Loucy (cell line): ENCODE results near the gene MPV17.

Experiments used
- H2AFZ ChIP-seq: fragments of 200-600 bp; sonication (generic); 2 replicates; pipeline ENCODE4 v1.6.0; 2016; ENCODE audit warnings: antibody characterized with exemption, mild to moderate bottlenecking, low read length, moderate library complexity
- H3F3A ChIP-seq: fragments of 200-600 bp; 2 replicates; pipeline ENCODE4 v1.6.0; 2016; ENCODE audit warnings: antibody characterized with exemption, low read depth, mild to moderate bottlenecking
- H3K27me3 ChIP-seq: fragments of 200-600 bp; sonication (generic); 2 replicates; pipeline ENCODE4 v1.6.1; 2014; ENCODE audit warnings: low read length, mild to moderate bottlenecking; ENCODE audit not compliant: insufficient read depth, poor library complexity, severe bottlenecking
- H3K36me3 ChIP-seq: fragments of 200-600 bp; sonication (generic); 2 replicates; pipeline ENCODE4 v1.6.1; 2016; ENCODE audit warnings: low read length; ENCODE audit not compliant: insufficient read depth
- H3K4me1 ChIP-seq: fragments of 200-600 bp; sonication (generic); 2 replicates; pipeline ENCODE4 v1.5.1; 2014; ENCODE audit warnings: low read length, mild to moderate bottlenecking; ENCODE audit not compliant: insufficient read depth, poor library complexity, severe bottlenecking
- H3K4me2 ChIP-seq: fragments of 200-600 bp; sonication (generic); 2 replicates; pipeline ENCODE4 v1.6.0; 2014; ENCODE audit warnings: antibody characterized with exemption, low read length, low read depth, mild to moderate bottlenecking; ENCODE audit not compliant: poor library complexity, severe bottlenecking
- H3K4me3 ChIP-seq: fragments of 200-600 bp; sonication (generic); 2 replicates; pipeline ENCODE4 v1.5.1; 2014; ENCODE audit warnings: low read length, mild to moderate bottlenecking, mixed read lengths; ENCODE audit not compliant: poor library complexity, severe bottlenecking
- H3K79me2 ChIP-seq: fragments of 200-600 bp; sonication (generic); 2 replicates; pipeline ENCODE4 v1.6.1; 2014; ENCODE audit warnings: low read length; ENCODE audit not compliant: insufficient read depth
- H3K9ac ChIP-seq: fragments of 200-600 bp; sonication (generic); 2 replicates; pipeline ENCODE4 v1.6.0; 2014; ENCODE audit warnings: mild to moderate bottlenecking, low read depth, low read length, moderate library complexity; ENCODE audit not compliant: poor library complexity, severe bottlenecking
- H3K9me2 ChIP-seq: fragments of 200-600 bp; sonication (generic); replicated peaks from 2 replicates; pipeline ENCODE4 v1.6.1; 2016; ENCODE audit warnings: low read depth, low read length, mixed read lengths
- H3K9me3 ChIP-seq: fragments of 200-600 bp; sonication (generic); 2 replicates; pipeline ENCODE4 v1.6.1; 2014; ENCODE audit warnings: mild to moderate bottlenecking, antibody characterized with exemption, low read length, low read depth; ENCODE audit not compliant: insufficient read depth
- H4K20me1 ChIP-seq: fragments of 200-600 bp; sonication (generic); 2 replicates; pipeline ENCODE4 v1.6.0; 2014; ENCODE audit warnings: antibody characterized with exemption, low read length, mild to moderate bottlenecking; ENCODE audit not compliant: insufficient read depth, poor library complexity, severe bottlenecking
- CTCF ChIP-seq: fragments of 200-600 bp; sonication (generic); conservative IDR thresholded peaks from 2 replicates; pipeline ENCODE4 v1.5.1; 2014; ENCODE audit warnings: mild to moderate bottlenecking, antibody characterized with exemption, low read length
- EZH2phosphoT487 ChIP-seq: fragments of 200-600 bp; IDR thresholded peaks from 2 replicates; pipeline ENCODE4 v1.6.1; 2018; ENCODE audit warnings: antibody characterized with exemption, mild to moderate bottlenecking, moderate library complexity, borderline replicate concordance

The MPV17 gene

GRCh38 chr2:27308359-27308881, 14.5 kb downstream of the MPV17 start, which contains the start of gene UCN:
UCN (minus strand) TSS chr2:27308445; CDS start chr2:27307895, 550 bp downstream.
- no peaks in the 10 kb centered on the region for H3K79me2 ChIP-seq
- H3K9me2 ChIP-seq: no peaks in the 10 kb centered on the region
- no peaks in the 10 kb centered on the region for H3K4me1 ChIP-seq
- H2AFZ ChIP-seq: no peak within 1 kb of the TSS
- no peaks in the 10 kb centered on the region for H4K20me1 ChIP-seq
- H3K36me3 ChIP-seq: no peaks in the 10 kb centered on the region
- H3K4me3 ChIP-seq: no peak within 1 kb of the TSS
- H3K9ac ChIP-seq: no peak within 1 kb of the TSS
- H3F3A ChIP-seq: no peaks in the 10 kb centered on the region
- no peaks in the 10 kb centered on the region for H3K9me3 ChIP-seq
- H3K4me2 ChIP-seq: no peak within 1 kb of the TSS
- no peak for TF ChIP-seq EZH2phosphoT487
- TF ChIP-seq CTCF: no peak
- H3K27me3 ChIP-seq: no peaks in the 10 kb centered on the region

GRCh38 chr2:27307545-27308358, 15.1 kb downstream of the MPV17 start:
- no peak overlapping the region for H3K9ac ChIP-seq
- H3K79me2 ChIP-seq: no peaks in the 10 kb centered on the region
- no peaks in the 10 kb centered on the region for H3F3A ChIP-seq
- TF ChIP-seq EZH2phosphoT487 (no peak), CTCF (no peak)
- no peaks in the 10 kb centered on the region for H3K4me1 ChIP-seq
- no peaks in the 10 kb centered on the region for H3K27me3 ChIP-seq
- no peaks in the 10 kb centered on the region for H3K9me3 ChIP-seq
- no peaks in the 10 kb centered on the region for H3K9me2 ChIP-seq
- H3K4me3 ChIP-seq: no peak overlapping the region
- no peaks in the 10 kb centered on the region for H3K36me3 ChIP-seq
- H4K20me1 ChIP-seq: no peaks in the 10 kb centered on the region
- no peak overlapping the region for H2AFZ ChIP-seq
- H3K4me2 ChIP-seq: no peak overlapping the region

- Histone ChIP-seq H3K27me3 (no peaks in the 10 kb centered on the region), H3K79me2 (no peaks in the 10 kb centered on the region), H3K4me1 (no peaks in the 10 kb centered on the region), H3K9me2 (no peaks in the 10 kb centered on the region), H3K4me3 (no peak overlapping the region), H3K9ac (no peak overlapping the region), H3K36me3 (no peaks in the 10 kb centered on the region), H3K4me2 (no peak overlapping the region), H3K9me3 (no peaks in the 10 kb centered on the region), H4K20me1 (no peaks in the 10 kb centered on the region), H3F3A (no peaks in the 10 kb centered on the region), H2AFZ (no peak overlapping the region)
- no peak for TF ChIP-seq CTCF
- no peak for TF ChIP-seq EZH2phosphoT487
These were observed 15.7 kb downstream of the MPV17 start for GRCh38 chr2:27307287-27307544.
